Neural progenitor cell (in vitro differentiated cells): ENCODE data around the gene TSPAN10. TPM values are rescaled to one million over a fixed set of nuclear protein-coding genes. Genes with fewer than 3 reads are reported as not detected.

Source experiments
- DNase-seq: peaks from one replicate; pipeline ENCODE4 v3.0.0-alpha.2; 2016; ENCODE audit warnings: low spot score
- H2AFZ ChIP-seq: fragments of 200-600 bp; sonication (generic); replicated peaks from 2 replicates; pipeline ENCODE4 v1.6.1; 2016; ENCODE audit warnings: antibody characterized with exemption
- H3F3A ChIP-seq: fragments of 200-600 bp; sonication (generic); 2 replicates; pipeline ENCODE4 v1.6.1; 2016; ENCODE audit warnings: antibody characterized with exemption, low read depth
- H3K27ac ChIP-seq: fragments of 200-600 bp; sonication (generic); 2 replicates; pipeline ENCODE4 v1.5.1; 2016; ENCODE audit warnings: mild to moderate bottlenecking
- H3K27me3 ChIP-seq: fragments of 200-600 bp; sonication (generic); 2 replicates; pipeline ENCODE4 v1.6.1; 2016; ENCODE audit warnings: mild to moderate bottlenecking, moderate library complexity
- H3K36me3 ChIP-seq: fragments of 200-600 bp; sonication (generic); 2 replicates; pipeline ENCODE4 v1.5.1; 2016
- H3K4me1 ChIP-seq: fragments of 200-600 bp; sonication (generic); 2 replicates; pipeline ENCODE4 v1.6.1; 2016; ENCODE audit warnings: mixed run types
- H3K4me2 ChIP-seq: fragments of 200-600 bp; sonication (generic); 2 replicates; pipeline ENCODE4 v1.6.1; 2016
- H3K4me3 ChIP-seq: fragments of 200-600 bp; sonication (generic); 2 replicates; pipeline ENCODE4 v1.5.1; 2016
- H3K79me2 ChIP-seq: fragments of 200-600 bp; sonication (generic); 2 replicates; pipeline ENCODE4 v1.6.1; 2016; ENCODE audit warnings: low read depth
- H3K9ac ChIP-seq: fragments of 200-600 bp; sonication (generic); 2 replicates; pipeline ENCODE4 v1.6.1; 2016
- H3K9me3 ChIP-seq: fragments of 200-600 bp; sonication (generic); 2 replicates; pipeline ENCODE4 v1.5.1; 2016; ENCODE audit warnings: low read depth
- H4K20me1 ChIP-seq: fragments of 200-600 bp; sonication (generic); 2 replicates; pipeline ENCODE4 v1.6.1; 2016; ENCODE audit warnings: low read depth
- H3K27ac Mint-ChIP-seq: 3 replicates; pipeline ENCODE4 v1.8.0; 2021; ENCODE audit warnings: mixed read lengths
- H3K27me3 Mint-ChIP-seq: 2 replicates; pipeline ENCODE4 v1.8.0; 2022; ENCODE audit warnings: low read depth, mild to moderate bottlenecking, inconsistent platforms, moderate library complexity, mixed read lengths; ENCODE audit not compliant: insufficient read depth
- H3K36me3 Mint-ChIP-seq: 3 replicates; pipeline ENCODE4 v1.8.0; 2021; ENCODE audit warnings: mixed read lengths
- H3K4me1 Mint-ChIP-seq: 3 replicates; pipeline ENCODE4 v1.8.0; 2021; ENCODE audit warnings: mixed read lengths
- H3K4me3 Mint-ChIP-seq: 3 replicates; pipeline ENCODE4 v1.8.0; 2021; ENCODE audit warnings: mild to moderate bottlenecking, moderate library complexity, mixed read lengths
- H3K9me3 Mint-ChIP-seq: 3 replicates; pipeline ENCODE4 v1.8.0; 2020; ENCODE audit warnings: mixed read lengths
- CTCF ChIP-seq: fragments of 200-600 bp; sonication (generic); IDR thresholded peaks from 2 replicates; pipeline ENCODE4 v1.5.1; 2017; ENCODE audit warnings: antibody characterized with exemption, mild to moderate bottlenecking
- EZH2 ChIP-seq: fragments of 200-600 bp; sonication (generic); IDR thresholded peaks from 2 replicates; pipeline ENCODE4 v1.6.1; 2017; ENCODE audit warnings: antibody characterized with exemption, mild to moderate bottlenecking, moderate library complexity
- EZH2phosphoT487 ChIP-seq: fragments of 200-600 bp; sonication (generic); IDR thresholded peaks from 2 replicates; pipeline ENCODE4 v1.6.1; 2017; ENCODE audit warnings: antibody characterized with exemption
- total RNA-seq: library from RNA; depleted of rRNA; stranded (reverse); fragments of >200 nt; gene quantifications from 2 replicates; pipeline ENCODE4 v1.2.3, GENCODE V29; 2015; ENCODE audit warnings: low replicate concordance

The TSPAN10 gene
- total RNA-seq, 1 donor from 2014 or later = 2.2 TPM

- H3K4me2 ChIP-seq = no peak overlapping the region
- Mint-ChIP-seq H3K27ac (peak overlapping the region; percentile 19), H3K9me3 (peaks cover 3% of the 10 kb centered on the region), H3K36me3 (no peaks in the 10 kb centered on the region), H3K4me3 (peak overlapping the region; percentile 4), H3K4me1 (peaks cover 15% of the 10 kb centered on the region), H3K27me3 (peaks cover 24% of the 10 kb centered on the region)
- no peaks in the 10 kb centered on the region for H3F3A ChIP-seq
- H3K79me2 ChIP-seq = no peaks in the 10 kb centered on the region
- no peak overlapping the region for H2AFZ ChIP-seq
- H3K4me1 ChIP-seq = no peaks in the 10 kb centered on the region
- no peaks in the 10 kb centered on the region for H3K9me3 ChIP-seq
- H3K4me3 ChIP-seq = no peak overlapping the region
- H3K36me3 ChIP-seq = no peaks in the 10 kb centered on the region
- peaks cover 19% of the 10 kb centered on the region for H3K27me3 ChIP-seq
- no peak overlapping the region for H3K9ac ChIP-seq
- TF ChIP-seq EZH2phosphoT487 (no peak), CTCF (no peak), EZH2 (no peak)
- no peaks in the 10 kb centered on the region for H4K20me1 ChIP-seq
- H3K27ac ChIP-seq = no peak overlapping the region
- no peak for DNase-seq
These were observed 14.7 kb downstream of the TSPAN10 start for GRCh38 chr17:81651692-81652091.

- TF ChIP-seq CTCF (no peak), EZH2 (no peak)
- no peaks in the 10 kb centered on the region for H3K4me1 ChIP-seq
- no peaks in the 10 kb centered on the region for H3K9me3 ChIP-seq
- Mint-ChIP-seq H3K36me3 (no peaks in the 10 kb centered on the region), H3K9me3 (peaks cover 3% of the 10 kb centered on the region), H3K27me3 (peaks cover 16% of the 10 kb centered on the region), H3K4me1 (peaks cover 15% of the 10 kb centered on the region), H3K4me3 (no peak overlapping the region), H3K27ac (peak overlapping the region; percentile 57)
- DNase-seq = no peak
- no peak overlapping the region for H3K4me3 ChIP-seq
- no peaks in the 10 kb centered on the region for H3K79me2 ChIP-seq
- no peak overlapping the region for H3K27ac ChIP-seq
- no peak overlapping the region for H3K9ac ChIP-seq
- H3K36me3 ChIP-seq = no peaks in the 10 kb centered on the region
- H3K4me2 ChIP-seq = peak overlapping the region; percentile 31
- H3F3A ChIP-seq = no peaks in the 10 kb centered on the region
- H2AFZ ChIP-seq = no peak overlapping the region
- H3K27me3 ChIP-seq = peaks cover 11% of the 10 kb centered on the region
- H4K20me1 ChIP-seq = no peaks in the 10 kb centered on the region
These were observed 16.1 kb downstream of the TSPAN10 start for GRCh38 chr17:81652906-81653771.

- no peak overlapping the region for H3K4me3 ChIP-seq
These were observed 18.6 kb downstream of the TSPAN10 start for GRCh38 chr17:81655378-81656117.

More at GRCh38 chr17:81655378-81656117, 18.6 kb downstream of the TSPAN10 start:
- DNase-seq = peak; percentile 34
- Histone ChIP-seq H3K4me1 (no peaks in the 10 kb centered on the region), H2AFZ (no peak overlapping the region), H3K27ac (no peak overlapping the region), H3K4me2 (no peak overlapping the region), H4K20me1 (no peaks in the 10 kb centered on the region), H3K27me3 (no peaks in the 10 kb centered on the region), H3K9ac (no peak overlapping the region), H3F3A (no peaks in the 10 kb centered on the region), H3K36me3 (no peaks in the 10 kb centered on the region), H3K9me3 (no peaks in the 10 kb centered on the region), H3K79me2 (no peaks in the 10 kb centered on the region)
- peaks cover 4% of the 10 kb centered on the region for H3K27me3 Mint-ChIP-seq
- no peaks in the 10 kb centered on the region for H3K9me3 Mint-ChIP-seq
- H3K27ac Mint-ChIP-seq = peak overlapping the region; percentile 25
- H3K4me1 Mint-ChIP-seq = peaks cover 15% of the 10 kb centered on the region
- H3K4me3 Mint-ChIP-seq = peak overlapping the region; percentile 13
- TF ChIP-seq EZH2phosphoT487 = no peak
- TF ChIP-seq EZH2 = no peak
- no peak for TF ChIP-seq CTCF
- H3K36me3 Mint-ChIP-seq = no peaks in the 10 kb centered on the region
